Measurements from ENCODE around the gene TBC1D20. TPM values are rescaled to one million over a fixed set of nuclear protein-coding genes. Genes with fewer than 3 reads are reported as not detected.

TBC1D20 gene
- total RNA-seq, 4 donors from 2014 or later = 11.0 to 44.0 (median 35.8) TPM

GRCh38 chr20:419556-420165 lies 42.7 kb downstream of the TBC1D20 start:
- Histone ChIP-seq H3K27me3 (no peaks in the 10 kb centered on the region), H3K4me1 (no peaks in the 10 kb centered on the region), H3K36me3 (no peaks in the 10 kb centered on the region), H3K9me3 (no peaks in the 10 kb centered on the region), H3K27ac (no peak overlapping the region), H3K4me3 (no peak overlapping the region)
- DNase-seq = no peak
- TF ChIP-seq CTCF (IDR thresholded peaks at IDR 0.05) (no peak), POLR2A (IDR thresholded peaks at IDR 0.05) (no peak)
- intact Hi-C loops (cut with DNase I; ENCODE audit: low total_unique reads) = no loop called here

- Histone ChIP-seq H3K27me3 (no peaks in the 10 kb centered on the region), H3K4me3 (no peak overlapping the region), H3K4me1 (no peaks in the 10 kb centered on the region), H3K9me3 (no peaks in the 10 kb centered on the region), H3K36me3 (no peaks in the 10 kb centered on the region), H3K27ac (no peak overlapping the region)
- intact Hi-C loops (cut with DNase I; ENCODE audit: low total_unique reads) = no loop called here
- DNase-seq = no peak
- TF ChIP-seq CTCF (IDR thresholded peaks at IDR 0.05) (no peak), POLR2A (IDR thresholded peaks at IDR 0.05) (no peak)
Measured at GRCh38 chr20:418858-419365, 43.4 kb downstream of the TBC1D20 start.

GRCh38 chr20:417801-418342 lies 44.5 kb downstream of the TBC1D20 start:
- Histone ChIP-seq H3K4me1 (no peaks in the 10 kb centered on the region), H3K27ac (no peak overlapping the region), H3K4me3 (no peak overlapping the region), H3K36me3 (no peaks in the 10 kb centered on the region), H3K27me3 (no peaks in the 10 kb centered on the region), H3K9me3 (no peaks in the 10 kb centered on the region)
- no peak for DNase-seq
- TF ChIP-seq CTCF (IDR thresholded peaks at IDR 0.05) (no peak), POLR2A (IDR thresholded peaks at IDR 0.05) (no peak)
- intact Hi-C loops (cut with DNase I; ENCODE audit: low total_unique reads) = no loop called here

GRCh38 chr20:416950-417800 lies 45.2 kb downstream of the TBC1D20 start:
- no peaks in the 10 kb centered on the region for H3K36me3 ChIP-seq
- no peaks in the 10 kb centered on the region for H3K9me3 ChIP-seq
- H3K27me3 ChIP-seq = no peaks in the 10 kb centered on the region
- no peak overlapping the region for H3K27ac ChIP-seq
- no peaks in the 10 kb centered on the region for H3K4me1 ChIP-seq
- no peak for DNase-seq
- no peak overlapping the region for H3K4me3 ChIP-seq
- intact Hi-C loops (cut with DNase I; ENCODE audit: low total_unique reads) = no loop called here
- TF ChIP-seq POLR2A (IDR thresholded peaks at IDR 0.05) (no peak), CTCF (IDR thresholded peaks at IDR 0.05) (no peak)

- no peak overlapping the region for H3K4me3 ChIP-seq
- no peak for DNase-seq
- H3K9me3 ChIP-seq = no peaks in the 10 kb centered on the region
- no peak for TF ChIP-seq POLR2A (IDR thresholded peaks at IDR 0.05)
- no peaks in the 10 kb centered on the region for H3K36me3 ChIP-seq
- no peaks in the 10 kb centered on the region for H3K4me1 ChIP-seq
- H3K27ac ChIP-seq = no peak overlapping the region
- intact Hi-C loops (cut with DNase I; ENCODE audit: low total_unique reads) = no loop called here
- no peaks in the 10 kb centered on the region for H3K27me3 ChIP-seq
Measured at GRCh38 chr20:415820-416322, 46.5 kb downstream of the TBC1D20 start.
